Peyer's patch (tissue), 4 donors: ENCODE results near the gene DRGX.
A peak's percentile ranks its signal among the peaks of the same experiment; 100 is the strongest.

ENCODE experiments used
- CTCF ChIP-seq, 6 experiments: fragments of 450-650 bp in 4 of 6; fragments of 200-600 bp in 2 of 6; sonication (generic) in 1 of 6; IDR thresholded peaks; one replicate each; pipeline ENCODE4 v1.5.1; 2017 to 2019; ENCODE audit warnings: antibody characterized with exemption in 6 of 6, mild to moderate bottlenecking in 3 of 6, moderate library complexity in 1 of 6
- POLR2A ChIP-seq, 2 donors: fragments of 450-650 bp; IDR thresholded peaks; one replicate each; pipeline ENCODE4 v1.5.1; 2017; ENCODE audit warnings: antibody characterized with exemption in 2 of 2, mild to moderate bottlenecking in 2 of 2, moderate library complexity in 2 of 2

- no peak for TF ChIP-seq POLR2A (IDR thresholded peaks at IDR 0.05)
- peak in 1 of 6 experiments; percentile 2 for TF ChIP-seq CTCF (IDR thresholded peaks at IDR 0.05)
Observed at GRCh38 chr10:49419005-49419404, 23.1 kb upstream of the DRGX start.
